K562 (cell line): Measurements from ENCODE around the gene FUBP3.

Experiments
- BRCA1 ChIP-seq, 2 experiments: fragments of 450-650 bp in 1 of 2; sonication (generic) in 1 of 2; formaldehyde crosslinking in 1 of 2; IDR thresholded peaks; 2 replicates each; pipeline versions ENCODE4 v1.5.0 to v1.6.1; 2017 to 2020; ENCODE audit warnings: mild to moderate bottlenecking in 1 of 2, missing genetic modification reagents in 1 of 2
- CTCF ChIP-seq, 3 experiments: IDR thresholded peaks in 2 of 3; conservative IDR thresholded peaks in 1 of 3; 2 replicates each; pipeline ENCODE4 v1.5.1; 2011 to 2012; ENCODE audit warnings: low read length in 3 of 3, mild to moderate bottlenecking in 3 of 3, control low read depth in 2 of 3, improper control_type of control experiment in 1 of 3, inconsistent platforms in 1 of 3, low read depth in 1 of 3, mixed read lengths in 1 of 3, moderate library complexity in 1 of 3; ENCODE audit not compliant: insufficient read depth in 2 of 3
- FOXP4 ChIP-seq: sonication (generic); formaldehyde crosslinking; IDR thresholded peaks from 2 replicates; pipeline ENCODE4 v1.8.0; 2022; ENCODE audit warnings: mild to moderate bottlenecking, missing genetic modification reagents, borderline replicate concordance
- KLF6 ChIP-seq: fragments of 250-450 bp; sonication (Bioruptor Pico); IDR thresholded peaks from 2 replicates; pipeline ENCODE4 v1.4.0; 2020; ENCODE audit warnings: mild to moderate bottlenecking, moderate library complexity, borderline replicate concordance
- POLR2A ChIP-seq: fragments of 450-650 bp; conservative IDR thresholded peaks from 2 replicates; pipeline ENCODE4 v1.6.1; 2016
- REST ChIP-seq, 2 experiments: fragments of 450-650 bp; formaldehyde crosslinking in 1 of 2; IDR thresholded peaks; 2 replicates each; pipeline versions ENCODE4 v1.4.0 to v1.6.1; 2014 to 2020; ENCODE audit warnings: mild to moderate bottlenecking in 2 of 2, borderline replicate concordance in 1 of 2, low read depth in 1 of 2
- SMAD3 ChIP-seq: fragments of 450-650 bp; formaldehyde crosslinking; conservative IDR thresholded peaks from 2 replicates; pipeline ENCODE4 v1.4.0; 2020; ENCODE audit warnings: mild to moderate bottlenecking
- SP1 ChIP-seq: sonication (generic); formaldehyde crosslinking; IDR thresholded peaks from 2 replicates; pipeline ENCODE4 v1.8.1; 2022; ENCODE audit warnings: mild to moderate bottlenecking, missing genetic modification reagents
- THRB ChIP-seq: fragments of 450-650 bp; formaldehyde crosslinking; conservative IDR thresholded peaks from 2 replicates; pipeline ENCODE4 v1.4.0; 2022; ENCODE audit warnings: mild to moderate bottlenecking, missing genetic modification characterization
- ZC3H11A ChIP-seq: IDR thresholded peaks from 2 replicates; pipeline ENCODE4 v1.6.1; 2012; ENCODE audit warnings: low read depth, low read length, improper control_type of control experiment
- ZKSCAN1 ChIP-seq: fragments of 150-350 bp; IDR thresholded peaks from 2 replicates; pipeline ENCODE4 v1.6.1; 2016; ENCODE audit warnings: low read depth, low read length
- ZNF3 ChIP-seq: fragments of 250-450 bp; sonication (Bioruptor Pico); IDR thresholded peaks from 2 replicates; pipeline ENCODE4 v1.5.0; 2021; ENCODE audit warnings: mild to moderate bottlenecking, moderate library complexity
- ZNF644 ChIP-seq: fragments of 200-800 bp; sonication (Bioruptor generic); IDR thresholded peaks from 2 replicates; pipeline ENCODE4 v1.6.1; 2016; ENCODE audit warnings: low read depth, missing genetic modification characterization, missing compliant biosample characterization

GRCh38 chr9:130651221-130651620, 71.8 kb downstream of the FUBP3 start:
- no peak for TF ChIP-seq REST (IDR thresholded peaks at IDR 0.05; ENCODE audit: borderline replicate concordance)
- TF ChIP-seq REST (CRISPR knock-in tag; IDR thresholded peaks at IDR 0.05; ENCODE audit: low read depth), result no peak
- no peak for TF ChIP-seq ZC3H11A
- no peak for TF ChIP-seq ZNF3 (CRISPR knock-in tag)
- no peak for TF ChIP-seq KLF6 (CRISPR knock-in tag)
- no peak for TF ChIP-seq SP1 (CRISPR knock-in tag)
- no peak for TF ChIP-seq SMAD3 (CRISPR knock-in tag)
- no peak for TF ChIP-seq CTCF (IDR thresholded peaks at IDR 0.05 in 2 of 3, conservative IDR thresholded peaks at IDR 0.05 in 1 of 3; ENCODE audit: insufficient read depth in 2 of 3, low read depth in 1 of 3, low read length in 3 of 3)
- no peak for TF ChIP-seq BRCA1 (IDR thresholded peaks at IDR 0.05)
- no peak for TF ChIP-seq BRCA1 (CRISPR knock-in tag; IDR thresholded peaks at IDR 0.05)
- TF ChIP-seq ZKSCAN1, result no peak
- TF ChIP-seq THRB (CRISPR knock-in tag), result no peak
- TF ChIP-seq FOXP4 (CRISPR knock-in tag), result no peak
- no peak for TF ChIP-seq ZNF644 (tag)
- no peak for TF ChIP-seq POLR2A
